Gastrocnemius medialis (tissue), 4 donors: Measurements from ENCODE around the gene SRP68. TPM values are rescaled to one million over a fixed set of nuclear protein-coding genes. Genes with fewer than 3 reads are reported as not detected.
"Not testable (repeated sequence)": the region's sequence is repeated elsewhere in the genome, so short reads cannot be mapped to it uniquely, and the experiment has no call there.

Source experiments
- ATAC-seq, 2 donors: fragments of 150-250 bp; one replicate each; pipeline ENCODE4 v1.9.1; 2016
- DNase-seq, 2 donors: peaks; one replicate each; pipeline ENCODE4 v3.0.0-alpha.2; 2019
- H3K27ac ChIP-seq, 4 donors: fragments of 200-600 bp; sonication (generic); 1 replicate in 1 of 4; 2 replicates in 3 of 4; pipeline ENCODE4 v1.5.1; 2016 to 2018; ENCODE audit warnings: mild to moderate bottlenecking in 2 of 4, moderate library complexity in 1 of 4
- H3K27me3 ChIP-seq, 3 donors: fragments of 200-600 bp; sonication (generic) in 2 of 3; 1 replicate in 1 of 3; 2 replicates in 2 of 3; pipeline versions ENCODE4 v1.5.1 to v1.6.0; 2016 to 2019; ENCODE audit warnings: mild to moderate bottlenecking in 1 of 3, moderate library complexity in 1 of 3
- H3K36me3 ChIP-seq, 2 donors: fragments of 200-600 bp; sonication (generic) in 1 of 2; one replicate each; pipeline ENCODE4 v1.5.1; 2017 to 2018
- H3K4me1 ChIP-seq, 2 donors: fragments of 200-600 bp; sonication (generic) in 1 of 2; one replicate each; pipeline ENCODE4 v1.5.1; 2016 to 2017; ENCODE audit warnings: mild to moderate bottlenecking in 2 of 2
- H3K4me3 ChIP-seq, 4 donors: fragments of 200-600 bp; sonication (generic) in 3 of 4; 1 replicate in 1 of 4; 2 replicates in 3 of 4; pipeline ENCODE4 v1.5.1; 2016 to 2019; ENCODE audit warnings: mild to moderate bottlenecking in 2 of 4
- H3K9me3 ChIP-seq, 3 donors: fragments of 200-600 bp; sonication (generic) in 2 of 3; 1 replicate in 1 of 3; 2 replicates in 2 of 3; pipeline ENCODE4 v1.5.1; 2016 to 2019
- CTCF ChIP-seq, 5 experiments: fragments of 450-650 bp in 3 of 5; fragments of 200-600 bp in 2 of 5; sonication (generic) in 2 of 5; IDR thresholded peaks in 4 of 5; conservative IDR thresholded peaks in 1 of 5; 1 replicate in 4 of 5; 2 replicates in 1 of 5; pipeline ENCODE4 v1.5.1; 2016 to 2019; ENCODE audit warnings: antibody characterized with exemption in 5 of 5, mild to moderate bottlenecking in 3 of 5, moderate library complexity in 3 of 5
- POLR2A ChIP-seq, 2 donors: fragments of 450-650 bp; IDR thresholded peaks; one replicate each; pipeline ENCODE4 v1.6.1; 2017; ENCODE audit warnings: antibody characterized with exemption in 2 of 2, mild to moderate bottlenecking in 2 of 2, moderate library complexity in 2 of 2
- in situ Hi-C, 4 donors: fragments of 200-750 bp; cut with MboI; loops; one replicate each; pipeline versions ENCODE4 v1.15.0 to v1.8.0; 2017; ENCODE audit warnings: low sequenced_read_pairs in 4 of 4
- intact Hi-C: fragments of 100-400 bp; cut with DNase I; formaldehyde crosslinking; loops from one replicate; pipeline ENCODE4 v1.15.1; 2023; ENCODE audit warnings: low total_unique reads
- total RNA-seq, 4 donors: library from RNA; depleted of rRNA; stranded (reverse); fragments of >200 nt; gene quantifications; one replicate each; pipeline versions ENCODE4 v1.1.0 to v1.2.3, GENCODE V29; 2016

Gene SRP68
- total RNA-seq, 4 donors from 2014 or later, result 33.0 to 76.7 (median 66.7) TPM

GRCh38 chr17:76080768-76081287, 8.5 kb upstream of the SRP68 start:
- Histone ChIP-seq H3K4me3 (no peak overlapping the region), H3K27me3 (peaks cover 35 to 38% (median 36%) of the 10 kb centered on the region in 3 donors), H3K27ac (no peak overlapping the region), H3K36me3 (peaks cover 0 to 29% of the 10 kb centered on the region in 2 donors), H3K4me1 (peaks cover 11 to 14% of the 10 kb centered on the region in 2 donors), H3K9me3 (no peaks in the 10 kb centered on the region)
- intact Hi-C loops (no loop called here), in situ Hi-C loops (no loop called here)
- TF ChIP-seq CTCF (IDR thresholded peaks at IDR 0.05 in 4 of 5, conservative IDR thresholded peaks at IDR 0.05 in 1 of 5) (no peak), POLR2A (IDR thresholded peaks at IDR 0.05) (no peak)
- DNase-seq (no peak), ATAC-seq (no peak)

DNA sequence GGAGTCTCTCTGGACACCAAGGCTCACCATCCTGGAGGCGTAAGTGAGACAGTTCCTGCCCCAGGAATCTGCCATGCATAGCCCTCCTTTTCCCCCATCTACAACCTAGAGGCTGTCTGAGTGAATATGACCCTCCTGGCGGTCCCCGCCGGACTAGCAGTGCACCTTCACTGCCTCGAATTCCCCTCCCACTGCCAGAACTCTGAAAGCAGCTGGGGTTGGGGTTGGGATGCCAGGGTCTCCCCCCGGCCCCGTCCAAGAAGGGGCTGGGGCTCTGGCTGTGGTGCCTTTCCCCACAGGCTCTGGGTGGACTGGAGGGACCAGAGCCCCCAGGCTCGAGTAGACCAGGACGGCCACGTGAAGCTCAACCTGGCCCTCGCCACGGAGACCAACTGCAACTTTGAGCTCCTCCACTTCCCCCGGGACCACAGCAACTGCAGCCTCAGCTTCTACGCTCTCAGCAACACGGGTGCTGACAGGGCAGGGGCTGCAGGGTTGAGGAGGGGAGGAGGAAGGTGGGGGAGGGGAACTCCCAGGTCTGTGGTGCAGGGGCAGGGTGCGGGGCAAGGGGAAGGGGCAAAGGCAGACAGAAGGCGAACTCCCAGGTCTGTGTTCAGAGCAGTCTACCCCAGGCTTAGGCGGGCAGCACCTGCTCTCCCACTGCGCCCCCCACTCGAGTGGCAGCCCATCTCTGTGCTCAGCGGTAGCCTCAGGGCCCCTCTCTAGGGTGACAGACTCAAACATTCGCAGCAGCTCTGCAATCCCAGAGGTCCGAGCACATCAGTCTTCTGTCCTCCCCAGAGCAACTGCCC, 7.8 kb upstream of the SRP68 start:
- no peak for TF ChIP-seq POLR2A (IDR thresholded peaks at IDR 0.05)
- no peak for TF ChIP-seq CTCF (IDR thresholded peaks at IDR 0.05 in 4 of 5, conservative IDR thresholded peaks at IDR 0.05 in 1 of 5)
- ATAC-seq, result no peak
- in situ Hi-C loops (no loop called here), intact Hi-C loops (no loop called here)
- Histone ChIP-seq H3K4me1 (peaks cover 16 to 19% of the 10 kb centered on the region in 2 donors), H3K27me3 (peaks cover 42 to 45% (median 43%) of the 10 kb centered on the region in 3 donors), H3K27ac (no peak overlapping the region), H3K4me3 (no peak overlapping the region), H3K9me3 (no peaks in the 10 kb centered on the region), H3K36me3 (peaks cover 0 to 22% of the 10 kb centered on the region in 2 donors)
- DNase-seq, result no peak

DNA sequence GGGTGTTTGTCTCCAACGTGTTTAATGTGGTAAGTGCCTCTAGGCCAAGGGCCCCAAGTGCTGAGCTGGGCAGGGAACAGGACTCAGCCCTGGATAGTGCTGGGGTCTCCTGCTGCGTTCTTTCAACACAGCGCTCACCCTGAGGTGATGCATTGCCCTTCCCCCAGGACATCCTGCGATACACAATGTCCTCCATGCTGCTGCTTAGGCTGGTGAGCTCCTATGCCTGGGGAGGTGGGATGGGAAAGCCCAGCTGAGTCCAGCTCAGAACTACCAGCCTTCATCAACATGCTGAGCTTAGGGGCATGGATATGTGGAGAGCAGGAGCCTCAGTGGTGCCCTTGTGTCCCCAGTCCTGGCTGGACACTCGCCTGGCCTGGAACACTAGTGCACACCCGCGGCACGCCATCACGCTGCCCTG, 7.2 kb upstream of the SRP68 start:
- Histone ChIP-seq H3K4me3 (no peak overlapping the region), H3K27me3 (peaks cover 48 to 51% (median 49%) of the 10 kb centered on the region in 3 donors), H3K27ac (no peak overlapping the region), H3K9me3 (no peaks in the 10 kb centered on the region), H3K4me1 (peaks cover 16 to 21% of the 10 kb centered on the region in 2 donors), H3K36me3 (peaks cover 0 to 16% of the 10 kb centered on the region in 2 donors)
- intact Hi-C loops (no loop called here), in situ Hi-C loops (no loop called here)
- ATAC-seq (no peak), DNase-seq (no peak)
- TF ChIP-seq POLR2A (IDR thresholded peaks at IDR 0.05) (no peak), CTCF (IDR thresholded peaks at IDR 0.05 in 4 of 5, conservative IDR thresholded peaks at IDR 0.05 in 1 of 5) (no peak)

DNA sequence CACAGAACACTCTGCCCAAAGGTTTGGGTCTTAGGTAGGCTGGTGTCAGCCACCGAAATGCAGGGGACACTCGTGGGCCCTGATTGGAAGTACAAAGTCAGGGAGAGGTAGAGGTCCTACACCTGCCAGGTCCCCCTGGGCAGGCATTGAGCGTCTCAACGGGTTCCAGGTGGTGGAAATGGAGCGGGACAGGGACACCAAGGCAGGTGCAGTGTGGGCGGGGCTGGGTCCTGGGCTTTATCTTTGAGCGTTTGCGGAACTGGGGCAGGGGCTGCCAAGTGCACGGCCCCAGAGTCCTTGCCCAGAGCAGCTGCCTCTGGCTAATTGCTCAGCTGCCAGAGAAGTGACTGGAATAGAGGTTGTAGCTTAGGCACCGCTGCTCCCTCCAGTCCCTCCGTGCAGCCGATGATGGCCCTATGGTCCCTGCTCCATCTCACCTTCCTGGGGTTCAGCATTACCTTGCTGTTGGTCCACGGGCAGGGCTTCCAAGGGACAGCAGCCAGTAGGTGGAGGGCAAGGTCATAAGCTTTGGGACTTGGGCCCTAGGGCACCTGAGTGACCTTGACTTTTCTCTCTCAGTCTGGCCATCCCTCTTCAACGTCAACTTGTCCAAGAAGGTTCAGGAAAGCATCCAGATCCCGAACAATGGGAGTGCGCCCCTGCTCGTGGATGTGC, 6.7 kb upstream of the SRP68 start, which contains the start of gene ZACN:
Gene ZACN (plus strand): TSS at position 323 of the 675 bp plus-strand sequence. CDS start 83 bp downstream, at position 406.
- in situ Hi-C loops, result no loop called here
- Histone ChIP-seq H3K4me1 (peaks cover 16 to 21% of the 10 kb centered on the region in 2 donors), H3K9me3 (no peaks in the 10 kb centered on the region), H3K4me3 (no peak within 1 kb of the TSS), H3K36me3 (peaks cover 0 to 11% of the 10 kb centered on the region in 2 donors), H3K27ac (no peak within 1 kb of the TSS), H3K27me3 (peaks cover 53 to 57% (median 54%) of the 10 kb centered on the region in 3 donors)
- DNase-seq (no peak), ATAC-seq (no peak)
- TF ChIP-seq POLR2A (IDR thresholded peaks at IDR 0.05) (no peak), CTCF (IDR thresholded peaks at IDR 0.05 in 4 of 5, conservative IDR thresholded peaks at IDR 0.05 in 1 of 5) (no peak)
- intact Hi-C loops, result no loop called here

DNA sequence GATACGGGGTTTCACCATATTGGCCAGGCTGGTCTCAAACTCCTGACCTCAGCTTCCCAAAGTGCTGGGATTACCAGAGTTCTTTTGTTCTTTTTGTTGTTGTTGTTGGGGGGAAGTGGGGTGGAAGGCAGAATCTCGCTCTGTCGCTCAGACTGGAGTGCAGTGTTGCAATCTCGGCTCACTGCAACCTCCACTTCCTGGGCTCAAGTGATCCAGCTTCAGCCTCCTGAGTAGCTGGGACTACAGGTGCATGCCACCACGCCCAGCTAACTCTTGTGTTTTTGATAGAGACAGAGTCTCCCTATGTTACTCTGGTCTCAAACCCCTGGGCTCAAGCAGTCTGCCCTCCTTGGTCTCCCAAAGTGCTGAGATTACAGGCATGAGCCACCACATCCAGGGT, 6.1 kb upstream of the SRP68 start:
- H3K4me3 ChIP-seq, in situ Hi-C loops, intact Hi-C loops, H3K36me3 ChIP-seq, H3K9me3 ChIP-seq, DNase-seq, ATAC-seq, H3K27ac ChIP-seq: not testable (repeated sequence)
- Histone ChIP-seq H3K4me1 (peaks cover 16 to 21% of the 10 kb centered on the region in 2 donors), H3K27me3 (peaks cover 59 to 63% (median 60%) of the 10 kb centered on the region in 3 donors)
